H1 (cell line): Measurements from ENCODE around the gene MIEF2. TPM values are rescaled to one million over a fixed set of nuclear protein-coding genes. Genes with fewer than 3 reads are reported as not detected.

Experiments used
- BACH1 ChIP-seq: IDR thresholded peaks from 2 replicates; pipeline ENCODE4 v1.6.1; 2012; ENCODE audit warnings: low read length, improper control_type of control experiment
- CBX5 ChIP-seq: fragments of 300-800, 300-1000 bp; sonication (generic); IDR thresholded peaks from 2 replicates; pipeline ENCODE4 v1.7.1; 2016; ENCODE audit warnings: antibody characterized with exemption, low read length, low read depth
- CBX8 ChIP-seq: fragments of 300-800, 300-1000 bp; sonication (generic); IDR thresholded peaks from 2 replicates; pipeline ENCODE4 v1.7.1; 2016; ENCODE audit warnings: low read depth, low read length, borderline replicate concordance
- KDM5A ChIP-seq: fragments of 200-600 bp; IDR thresholded peaks from 2 replicates; pipeline ENCODE4 v1.7.1; 2012; ENCODE audit warnings: mild to moderate bottlenecking, low read length, inconsistent platforms, mixed read lengths
- POLR2A ChIP-seq, 2 experiments: IDR thresholded peaks; 1 replicate in 1 of 2; 2 replicates in 1 of 2; pipeline ENCODE4 v1.6.1; 2011; ENCODE audit warnings: low read depth in 2 of 2, low read length in 2 of 2, mild to moderate bottlenecking in 2 of 2; ENCODE audit errors: control extremely low read depth in 1 of 2
- SIRT6 ChIP-seq: IDR thresholded peaks from one replicate; pipeline ENCODE4 v1.7.1; 2012; ENCODE audit warnings: low read length, inconsistent platforms
- SP2 ChIP-seq: IDR thresholded peaks from 2 replicates; pipeline ENCODE4 v1.6.1; 2012; ENCODE audit warnings: mild to moderate bottlenecking, low read length, inconsistent platforms
- USF2 ChIP-seq: IDR thresholded peaks from 2 replicates; pipeline ENCODE4 v1.6.1; 2011; ENCODE audit warnings: low read length, improper control_type of control experiment
- ZNF274 ChIP-seq: IDR thresholded peaks from 2 replicates; pipeline ENCODE4 v1.7.0; 2012; ENCODE audit warnings: low read length, borderline replicate concordance; ENCODE audit errors: extremely low read depth
- polyA plus RNA-seq, 7 experiments: library from polyadenylated mRNA; depleted of rRNA in 3 of 7; stranded (reverse) in 5 of 7; unstranded in 2 of 7; fragments of >200 nt in 5 of 7; fragments of 200-250 nt in 2 of 7; gene quantifications; 1 replicate in 5 of 7; 2 replicates in 1 of 7; 4 replicates in 1 of 7; pipeline versions ENCODE4 v1.2.1 to v1.2.3, GENCODE V29; 2011 to 2013; ENCODE audit warnings: missing spikeins in 2 of 7, mixed read lengths in 2 of 7
- total RNA-seq: library from RNA; stranded (reverse); fragmentation: NEBNext Ultra II Directional; extraction: Animal tissue kit (Norgen Biotek cat#: 25700); gene quantifications from 2 replicates; pipeline ENCODE4 v1.2.1, GENCODE V29; 2021

MIEF2 gene
- total and polyA plus RNA-seq, 2 of the 8 experiments (the other 6 are each of a cell fraction or from before 2014, with no cell fraction given), result 9.9 to 24.9 TPM

- TF ChIP-seq SP2, result no peak
- TF ChIP-seq SIRT6, result no peak
- TF ChIP-seq KDM5A, result no peak
- no peak for TF ChIP-seq BACH1
- no peak for TF ChIP-seq CBX8
- TF ChIP-seq CBX5, result no peak
- no peak for TF ChIP-seq ZNF274
- TF ChIP-seq POLR2A (IDR thresholded peaks at IDR 0.05; ENCODE audit: control extremely low read depth in 1 of 2, low read depth in 2 of 2, low read length in 2 of 2), result no peak
- no peak for TF ChIP-seq USF2
Observed at GRCh38 chr17:18280766-18281371, 20.4 kb downstream of the MIEF2 start (continued).
